Gastrocnemius medialis (tissue), 4 donors: ENCODE results near the gene SELENOO.

Experiments used
- POLR2A ChIP-seq, 2 donors: fragments of 450-650 bp; IDR thresholded peaks; one replicate each; pipeline ENCODE4 v1.6.1; 2017; ENCODE audit warnings: antibody characterized with exemption in 2 of 2, mild to moderate bottlenecking in 2 of 2, moderate library complexity in 2 of 2
- TF ChIP-seq, protein P1 (sequence below), 5 experiments: fragments of 450-650 bp in 3 of 5; fragments of 200-600 bp in 2 of 5; sonication (generic) in 2 of 5; IDR thresholded peaks in 4 of 5; conservative IDR thresholded peaks in 1 of 5; 1 replicate in 4 of 5; 2 replicates in 1 of 5; pipeline ENCODE4 v1.5.1; 2016 to 2019; ENCODE audit warnings: antibody characterized with exemption in 5 of 5, mild to moderate bottlenecking in 3 of 5, moderate library complexity in 3 of 5

DNA sequence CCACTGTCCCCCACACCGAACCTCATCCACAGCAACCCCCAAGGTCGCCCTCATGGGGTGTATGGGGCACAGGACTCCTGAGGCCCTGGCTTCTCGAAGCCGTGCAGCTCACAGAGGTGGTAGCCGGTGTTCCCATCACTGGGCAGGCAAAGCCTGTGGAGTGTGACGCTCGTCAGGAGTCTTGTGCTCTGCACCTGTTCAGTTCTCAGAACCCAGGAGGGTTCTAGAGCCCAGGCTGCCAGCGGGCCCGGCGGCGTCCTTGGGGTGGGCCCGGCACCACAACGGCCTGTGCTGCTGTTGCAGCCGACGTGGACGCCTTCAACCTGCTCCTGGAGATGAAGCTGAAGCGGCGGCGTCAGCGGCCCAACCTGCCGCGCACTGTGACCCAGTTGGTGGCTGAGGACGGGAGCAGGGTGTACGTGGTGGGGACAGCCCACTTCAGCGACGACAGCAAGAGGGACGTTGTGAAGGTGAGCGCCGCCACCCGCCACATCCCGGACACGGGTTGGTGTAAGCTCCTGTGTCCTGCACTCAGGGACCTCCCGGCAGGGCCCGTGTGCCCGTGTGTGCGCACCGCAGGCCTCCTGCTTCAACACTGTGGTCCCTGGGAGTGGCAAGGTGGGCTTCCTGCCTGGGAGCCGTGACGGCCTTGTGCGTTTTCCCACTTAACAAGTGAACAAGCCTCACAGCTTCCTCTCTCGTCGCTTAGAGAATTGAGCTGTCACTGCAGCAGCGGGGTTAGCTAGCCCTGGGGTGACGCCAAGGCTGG, 6.6 kb upstream of the SELENOO start:
- TF ChIP-seq POLR2A (IDR thresholded peaks at IDR 0.05): no peak
- TF ChIP-seq, protein P1, sequence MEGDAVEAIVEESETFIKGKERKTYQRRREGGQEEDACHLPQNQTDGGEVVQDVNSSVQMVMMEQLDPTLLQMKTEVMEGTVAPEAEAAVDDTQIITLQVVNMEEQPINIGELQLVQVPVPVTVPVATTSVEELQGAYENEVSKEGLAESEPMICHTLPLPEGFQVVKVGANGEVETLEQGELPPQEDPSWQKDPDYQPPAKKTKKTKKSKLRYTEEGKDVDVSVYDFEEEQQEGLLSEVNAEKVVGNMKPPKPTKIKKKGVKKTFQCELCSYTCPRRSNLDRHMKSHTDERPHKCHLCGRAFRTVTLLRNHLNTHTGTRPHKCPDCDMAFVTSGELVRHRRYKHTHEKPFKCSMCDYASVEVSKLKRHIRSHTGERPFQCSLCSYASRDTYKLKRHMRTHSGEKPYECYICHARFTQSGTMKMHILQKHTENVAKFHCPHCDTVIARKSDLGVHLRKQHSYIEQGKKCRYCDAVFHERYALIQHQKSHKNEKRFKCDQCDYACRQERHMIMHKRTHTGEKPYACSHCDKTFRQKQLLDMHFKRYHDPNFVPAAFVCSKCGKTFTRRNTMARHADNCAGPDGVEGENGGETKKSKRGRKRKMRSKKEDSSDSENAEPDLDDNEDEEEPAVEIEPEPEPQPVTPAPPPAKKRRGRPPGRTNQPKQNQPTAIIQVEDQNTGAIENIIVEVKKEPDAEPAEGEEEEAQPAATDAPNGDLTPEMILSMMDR (IDR thresholded peaks at IDR 0.05 in 4 of 5, conservative IDR thresholded peaks at IDR 0.05 in 1 of 5): no peak
